Measurements from ENCODE around the gene PRR11.
"Not testable (repeated sequence)": the region's sequence is repeated elsewhere in the genome, so short reads cannot be mapped to it uniquely, and the experiment has no call there.

Gene PRR11

DNA sequence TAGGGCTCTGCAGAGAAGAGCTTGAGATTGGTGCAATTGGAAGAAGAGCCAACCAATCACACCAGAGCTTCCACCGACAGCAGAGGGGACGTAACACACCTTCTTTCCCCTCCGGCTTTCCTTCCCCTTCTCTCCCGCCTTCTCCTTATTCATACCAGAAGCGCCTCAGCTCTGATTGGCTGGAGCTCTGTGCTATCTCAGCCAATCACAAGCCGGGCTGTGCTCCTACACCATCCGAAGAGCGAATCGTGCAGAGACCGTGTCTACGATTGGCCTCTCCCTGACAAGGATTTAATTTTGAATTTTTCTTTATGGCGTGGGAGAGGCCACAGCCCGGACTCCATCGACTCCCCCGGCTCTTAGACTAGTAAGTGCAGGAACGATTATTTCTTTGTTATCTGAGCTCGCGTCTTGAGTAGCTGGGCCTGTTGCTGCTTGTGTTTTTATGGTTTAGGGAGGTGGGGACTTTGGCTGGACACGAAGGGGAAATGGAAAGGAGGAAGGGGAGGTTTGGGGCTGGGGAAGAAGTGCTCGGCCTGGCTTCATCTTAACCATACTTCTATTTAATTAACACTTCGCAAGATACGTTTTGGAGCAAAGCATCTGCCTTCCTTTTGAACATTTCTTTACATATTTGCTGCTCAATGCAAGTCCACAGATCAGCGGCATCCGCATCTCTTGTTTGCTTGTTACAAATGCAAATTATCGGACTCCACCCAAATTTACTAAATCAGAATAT, at the start of gene PRR11:
TSS of gene PRR11 (plus strand) at position 308 of the 739 bp plus-strand sequence. CDS start 14,007 bp downstream, outside the sequence.
- peak in 53 of 58 donors; percentile 77 to 100 (median 100) for DNase-seq

DNA sequence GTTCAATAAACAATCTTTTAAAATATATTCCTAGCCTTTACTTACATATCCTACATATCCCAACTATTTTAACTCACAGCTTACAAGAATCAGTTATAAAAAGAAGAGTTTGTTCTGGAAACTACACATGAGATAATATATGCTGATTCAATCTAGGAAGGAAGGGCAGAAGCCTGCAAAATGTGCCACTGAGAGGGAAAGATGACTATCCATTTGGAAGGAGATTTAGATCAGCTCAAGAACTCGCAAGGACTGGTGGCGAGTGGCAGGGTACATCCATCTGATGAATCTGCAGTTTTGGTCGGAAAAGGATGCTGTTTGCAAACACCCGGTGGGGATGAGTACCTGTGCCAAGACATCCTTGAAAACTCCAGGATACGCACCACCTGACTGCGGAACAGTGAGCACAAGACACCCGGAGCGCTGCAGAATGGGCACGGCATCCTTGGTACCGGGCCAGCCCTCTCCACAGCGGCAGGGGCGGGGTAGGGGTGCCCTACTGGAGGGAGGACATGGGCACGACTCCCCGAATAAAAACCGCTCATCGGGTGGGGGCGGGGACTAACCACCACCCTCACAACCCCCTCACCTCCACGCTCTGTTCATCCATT, 49.6 kb upstream of the PRR11 start:
- peak in 54 of 58 donors; percentile 15 to 78 (median 52) for DNase-seq

DNA sequence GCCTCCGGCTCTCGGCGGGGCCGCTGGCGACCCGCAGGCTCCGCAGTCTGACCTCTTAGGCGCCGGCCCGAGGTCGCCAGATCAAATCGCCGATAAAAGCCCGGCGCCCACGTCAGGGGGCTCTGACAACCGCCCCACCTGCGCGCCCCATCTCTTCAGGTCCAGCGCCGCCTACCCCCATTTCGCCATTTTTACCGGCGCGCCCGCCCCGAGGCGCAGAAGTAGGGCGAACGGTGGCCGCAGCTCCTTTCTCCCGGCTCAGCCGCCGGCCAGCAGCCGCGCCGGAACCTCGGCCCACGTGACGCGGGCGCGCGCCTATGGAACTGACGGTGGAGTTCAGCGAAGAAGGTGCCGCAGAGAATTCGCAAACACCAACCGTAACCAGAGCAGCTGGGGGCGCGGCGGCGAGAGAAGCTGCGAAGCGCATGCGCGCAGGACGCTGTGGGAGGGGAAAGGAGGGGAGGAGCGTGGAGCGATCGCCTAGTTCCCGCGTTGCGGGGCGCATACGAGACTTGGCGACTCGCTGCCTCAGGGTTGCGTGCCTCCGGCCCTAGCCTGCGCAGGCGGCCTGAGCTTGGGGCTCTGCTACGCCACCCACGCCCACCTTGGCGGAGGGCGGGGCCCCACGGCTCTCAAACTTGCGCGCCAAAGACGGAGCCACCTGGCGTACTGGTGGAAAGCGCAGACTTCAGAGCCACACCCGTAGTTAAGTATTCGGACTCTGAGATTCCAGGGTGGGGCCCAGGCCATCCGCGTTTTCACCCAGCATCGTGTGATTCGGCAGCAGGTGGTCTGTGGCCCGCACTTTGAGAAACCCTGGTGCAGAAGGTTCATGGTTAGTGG, 48.9 kb upstream of the PRR11 start, which contains the start of gene TRIM37:
TSS of gene TRIM37 (minus strand) at position 418 of the 843 bp plus-strand sequence. CDS start 419 bp downstream, outside the sequence.
- DNase-seq, result peak; percentile 72 to 97 (median 95)

DNA sequence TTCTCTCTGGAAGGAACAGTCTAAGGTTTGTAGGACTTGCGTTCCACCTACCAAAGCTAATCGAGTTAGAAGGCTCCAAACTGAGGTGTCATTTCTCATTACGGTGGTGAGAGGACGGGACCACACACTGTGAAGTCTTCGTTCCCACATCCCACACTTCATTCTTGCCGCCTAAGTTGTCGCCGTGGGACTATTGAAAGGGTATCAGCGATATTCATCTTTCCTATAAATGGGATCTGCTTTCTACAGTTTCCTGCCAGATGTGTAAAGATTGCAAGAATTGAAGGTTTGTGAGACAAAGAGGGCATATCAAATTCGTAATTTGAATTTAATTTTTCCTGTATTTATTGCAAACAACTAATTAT, 48.3 kb upstream of the PRR11 start:
- no peak for DNase-seq

DNA sequence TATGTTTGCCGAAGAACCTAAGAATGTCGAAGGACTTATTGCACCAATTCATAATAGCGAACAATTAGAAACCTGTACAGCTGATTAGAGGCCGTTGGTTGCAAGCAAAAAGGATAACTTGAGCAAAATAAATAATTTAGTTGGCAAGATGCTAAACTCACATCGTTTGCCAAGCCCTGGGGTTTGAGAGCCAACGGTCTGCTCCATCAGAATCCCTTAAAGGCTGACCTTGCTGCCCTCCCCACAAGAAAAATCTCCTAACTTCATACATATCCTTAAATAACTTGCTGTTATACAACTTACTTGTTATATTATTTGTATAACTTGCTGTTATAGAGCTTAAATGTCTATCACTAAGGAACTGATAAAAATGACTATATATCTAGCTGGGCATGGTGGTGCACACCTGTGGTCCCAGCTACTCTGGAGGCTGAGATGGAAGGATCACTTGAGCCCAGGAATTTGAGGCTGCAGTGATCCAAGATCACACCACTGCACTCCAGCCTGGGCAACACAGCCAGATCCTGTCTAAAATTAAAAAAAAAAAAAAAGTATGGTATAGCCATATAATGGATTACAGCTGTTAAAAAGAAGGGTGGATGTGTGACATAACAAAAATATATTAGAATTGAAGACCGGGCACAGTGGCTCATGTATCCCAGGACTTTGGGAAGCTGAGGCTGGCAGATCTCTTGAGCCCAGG, 47.0 kb upstream of the PRR11 start:
- DNase-seq, result no peak

DNA sequence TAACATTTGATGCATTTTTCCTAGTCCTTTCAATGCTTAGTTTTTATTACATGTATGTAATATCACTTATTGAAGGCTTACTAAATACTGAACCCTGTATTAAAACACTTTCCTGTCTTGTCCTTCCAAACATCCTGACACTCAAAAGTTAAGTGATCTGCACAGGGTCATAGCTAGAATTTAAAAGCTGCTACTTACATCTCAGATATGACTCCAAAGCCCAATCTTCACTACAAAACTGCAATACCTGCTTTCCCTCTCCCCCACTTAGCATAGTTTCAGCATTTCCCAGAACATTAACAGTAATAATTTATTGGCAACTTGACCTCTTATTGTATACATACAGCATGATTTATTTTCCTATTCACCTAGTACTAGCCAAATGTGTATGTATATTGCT, 44.6 kb upstream of the PRR11 start:
- no peak for DNase-seq

DNA sequence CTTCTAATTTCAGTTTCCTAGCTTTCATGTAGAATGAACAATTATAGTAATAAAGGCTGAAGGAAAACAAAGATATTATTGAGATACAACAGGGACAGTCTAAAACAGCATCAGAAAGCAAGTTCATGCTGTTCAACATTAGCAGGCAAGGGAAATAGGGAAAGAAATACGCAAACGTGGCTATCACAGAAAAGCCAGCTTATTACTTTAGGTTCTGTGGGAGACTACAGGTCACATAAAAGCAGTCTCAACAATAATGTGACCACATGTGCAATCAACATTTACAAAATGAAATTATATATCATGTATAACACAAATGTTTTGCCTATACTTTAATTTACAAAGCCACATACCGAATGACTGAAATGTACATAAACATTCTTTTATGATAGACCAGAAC, 44.0 kb upstream of the PRR11 start:
- DNase-seq, result no peak

DNA sequence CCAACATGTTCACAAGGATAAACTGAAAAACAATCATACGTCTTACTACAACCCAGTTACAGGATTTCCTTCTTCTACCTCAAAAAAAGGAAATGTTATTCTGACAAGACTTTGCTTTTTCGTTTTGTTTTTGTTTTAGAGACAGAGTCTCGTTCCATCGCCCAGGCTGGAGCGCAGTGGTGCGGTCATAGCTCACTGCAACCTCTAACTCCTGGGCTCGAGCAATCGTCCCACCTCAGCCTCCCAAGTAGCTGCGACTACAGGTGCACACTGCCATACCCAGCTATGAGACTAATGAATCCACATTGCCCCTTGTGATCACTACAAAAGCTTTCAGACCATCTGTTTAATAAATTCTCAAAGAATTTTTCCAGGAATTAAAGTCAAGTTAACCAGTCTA, 40.1 kb upstream of the PRR11 start:
- no peak for DNase-seq

DNA sequence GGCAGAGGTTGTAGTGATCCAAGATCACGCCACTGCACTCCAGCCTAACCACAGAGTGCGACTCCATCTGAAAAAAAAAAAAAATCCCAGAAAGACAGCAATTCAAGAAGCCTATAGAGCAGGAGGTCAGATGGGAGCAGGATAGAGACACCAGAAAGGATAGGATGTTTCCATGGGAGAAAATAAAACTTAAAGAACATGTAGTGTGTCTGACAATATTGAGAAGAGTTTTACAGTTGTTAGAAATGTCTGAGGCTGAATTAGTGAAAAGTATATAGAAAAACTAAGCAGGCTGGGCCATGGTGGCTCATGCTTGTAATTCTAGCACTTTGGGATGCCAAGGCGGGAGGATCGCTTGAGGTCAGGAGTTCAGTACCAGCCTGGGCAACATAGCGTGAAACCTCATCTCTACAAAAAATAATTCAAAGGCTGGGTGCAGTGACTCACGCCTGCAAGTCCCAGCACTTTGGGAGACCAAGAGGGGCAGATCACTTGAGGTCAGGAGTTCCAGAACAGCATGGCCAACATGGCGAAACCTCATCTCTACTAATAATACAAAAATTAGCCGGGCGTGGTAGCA, 33.6 kb upstream of the PRR11 start:
- no peak for DNase-seq

DNA sequence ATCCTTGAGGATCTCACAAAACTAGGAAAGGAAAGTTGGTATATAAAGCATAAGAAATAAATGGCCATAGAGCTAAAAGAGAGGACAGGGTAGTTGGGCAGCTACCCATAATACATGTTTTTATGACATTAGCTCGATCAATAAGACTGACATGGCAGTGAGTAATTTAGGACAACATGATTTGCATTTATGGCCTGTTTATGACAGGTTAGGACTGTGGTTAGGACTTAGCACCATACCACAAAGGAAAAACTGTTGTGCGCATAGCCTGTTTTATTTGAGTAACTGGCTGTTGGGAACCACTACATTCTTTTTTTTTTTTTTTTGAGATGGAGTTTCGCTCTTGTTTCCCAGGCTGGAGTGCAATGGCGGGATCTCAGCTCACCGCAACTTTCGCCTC, 30.9 kb upstream of the PRR11 start:
- DNase-seq, result no peak

DNA sequence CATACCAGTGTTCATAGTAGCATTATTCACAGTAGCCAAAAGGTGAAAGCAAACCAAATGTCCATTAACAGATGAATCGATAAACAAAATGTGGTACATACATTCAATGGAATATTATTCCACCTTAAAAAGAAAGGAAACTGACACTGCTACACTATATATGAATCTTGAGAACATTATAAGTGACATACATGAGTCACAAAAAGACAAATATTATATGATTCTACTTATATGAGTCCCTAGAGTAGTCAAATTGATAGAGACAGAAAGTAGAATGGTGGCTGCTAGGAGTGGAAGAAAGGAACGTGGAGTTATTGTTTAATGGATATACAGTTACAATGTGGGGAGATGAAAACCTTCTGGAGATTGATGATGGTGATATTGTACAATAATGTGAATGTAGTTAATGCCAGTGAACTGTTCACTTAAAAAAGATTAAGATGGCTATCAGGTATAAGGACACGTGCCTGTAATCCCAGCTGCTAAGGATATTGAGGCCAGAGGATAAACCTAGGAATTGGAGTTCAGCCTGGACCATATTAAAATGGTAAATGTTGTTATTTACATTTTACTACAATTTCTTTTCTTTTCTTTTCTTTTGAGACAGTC, 28.6 kb upstream of the PRR11 start:
- DNase-seq, result no peak

DNA sequence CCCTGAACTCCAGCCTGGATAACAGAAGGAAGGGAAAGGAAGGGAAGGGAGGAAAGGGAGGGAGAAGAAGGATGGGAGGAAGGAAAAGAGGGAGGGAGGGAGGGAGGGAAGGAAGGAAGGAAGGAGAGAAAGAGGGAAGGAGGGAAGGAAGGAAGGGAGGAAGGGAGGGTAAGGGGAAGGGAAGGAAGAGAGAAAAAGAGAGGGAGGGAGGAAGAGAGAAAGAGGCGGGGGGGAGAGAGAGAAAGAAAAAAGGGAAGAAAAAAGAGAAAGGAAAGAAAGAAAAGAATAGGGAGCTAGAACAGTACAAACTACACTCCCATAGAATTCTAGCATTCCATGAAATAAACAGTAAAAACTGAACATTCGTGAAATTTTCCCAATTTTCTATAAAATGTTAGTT, 25.7 kb upstream of the PRR11 start:
- DNase-seq, result no peak

DNA sequence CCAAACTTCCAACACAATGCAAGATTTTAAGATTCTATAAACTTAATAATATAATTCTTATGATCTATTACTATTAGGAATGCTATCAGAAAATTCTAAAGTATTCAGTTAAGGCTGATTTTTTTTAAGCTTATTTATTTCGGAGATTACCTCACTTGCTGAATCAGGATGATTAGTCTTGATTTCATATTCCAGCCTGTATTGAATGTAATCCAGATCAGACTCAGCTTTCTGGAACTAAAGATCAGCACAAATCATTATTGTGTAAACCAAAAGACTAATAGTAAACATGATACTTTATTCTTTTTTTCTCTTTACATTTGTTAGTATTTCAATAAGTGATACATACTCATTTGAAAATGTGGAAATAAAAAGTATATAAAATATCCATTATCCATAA, 24.4 kb upstream of the PRR11 start:
- DNase-seq, result no peak

DNA sequence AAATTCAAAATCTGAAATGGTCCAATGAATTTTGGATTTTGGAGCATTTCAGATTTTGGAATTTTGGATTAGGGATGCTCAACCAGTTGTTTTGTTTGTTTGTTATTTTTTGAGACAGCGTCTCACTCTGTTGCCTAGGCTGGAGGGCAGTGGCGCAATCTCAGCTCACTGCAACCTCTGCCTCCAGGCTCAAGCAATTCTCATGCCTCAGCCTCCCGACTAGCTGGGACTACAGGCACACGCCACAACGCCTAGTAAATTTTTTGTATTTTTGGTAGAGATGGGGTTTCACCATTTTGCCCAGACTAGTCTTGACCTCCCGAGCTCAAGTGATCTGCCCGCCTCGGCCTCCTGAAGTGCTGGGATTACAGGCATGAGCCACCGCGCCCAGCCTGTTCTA, 17.2 kb upstream of the PRR11 start:
- not testable (repeated sequence) for DNase-seq

DNA sequence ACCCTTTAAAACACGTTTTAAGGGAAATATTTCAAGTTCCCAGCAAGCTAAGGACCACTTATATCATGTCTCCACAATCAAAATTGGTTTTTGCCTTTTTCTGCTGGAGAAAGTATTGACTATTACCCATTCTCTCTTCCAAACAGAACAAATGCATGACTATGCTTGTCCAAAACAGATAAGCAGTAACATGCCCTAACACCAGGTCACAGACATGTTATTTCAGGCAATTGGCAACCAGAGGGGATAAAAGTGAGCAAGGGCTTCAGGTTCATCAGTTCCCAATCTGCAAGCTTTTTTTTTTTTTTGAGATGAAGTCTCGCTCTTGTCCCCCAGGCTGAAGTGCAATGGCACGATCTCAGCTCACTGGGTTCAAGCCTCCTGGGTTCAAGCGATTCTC, 15.6 kb upstream of the PRR11 start:
- no peak for DNase-seq

DNA sequence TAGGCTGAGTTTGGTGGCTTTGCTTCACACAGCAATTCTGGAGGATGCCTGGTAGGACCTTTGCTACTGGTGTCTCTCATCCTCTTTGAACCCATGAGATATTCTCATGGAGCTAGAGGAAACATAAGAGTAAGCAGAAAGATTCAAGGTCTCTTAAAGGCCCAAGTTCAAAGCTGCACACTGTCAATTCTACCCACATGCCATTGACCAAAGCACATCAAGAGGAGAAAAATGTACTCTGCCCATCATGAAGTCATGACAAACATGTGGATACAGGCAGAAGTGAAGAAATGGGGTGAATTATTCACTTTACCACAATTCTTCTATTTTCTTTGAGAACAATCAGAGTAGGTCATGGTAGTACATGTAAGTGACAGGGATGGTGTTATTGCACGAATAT, 13.7 kb upstream of the PRR11 start:
- DNase-seq, result no peak

DNA sequence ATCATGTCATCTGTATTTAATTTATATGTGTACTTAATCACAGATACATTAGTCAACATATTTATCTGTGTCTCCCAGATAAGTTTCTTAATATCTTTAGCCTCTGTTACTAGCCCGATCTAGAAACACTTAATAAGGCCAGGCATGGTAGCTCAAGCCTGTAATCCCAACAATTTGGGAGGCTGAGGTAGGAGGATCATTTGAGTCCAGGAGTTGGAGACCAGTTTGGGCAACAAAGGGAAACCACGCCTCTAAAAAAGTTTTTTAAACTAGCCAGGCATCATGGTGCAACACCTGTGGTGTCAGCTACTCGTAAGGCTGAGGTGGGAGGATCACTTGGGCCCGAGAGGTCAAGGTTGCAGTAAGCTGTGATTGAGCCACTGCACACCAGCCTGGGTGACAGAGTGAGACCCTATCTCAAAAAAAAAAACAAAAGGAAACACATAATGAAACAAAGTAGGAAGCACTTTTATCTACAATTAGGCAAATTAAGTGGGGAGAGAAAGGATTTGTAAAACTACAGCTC, 9.9 kb upstream of the PRR11 start:
- DNase-seq, result no peak

DNA sequence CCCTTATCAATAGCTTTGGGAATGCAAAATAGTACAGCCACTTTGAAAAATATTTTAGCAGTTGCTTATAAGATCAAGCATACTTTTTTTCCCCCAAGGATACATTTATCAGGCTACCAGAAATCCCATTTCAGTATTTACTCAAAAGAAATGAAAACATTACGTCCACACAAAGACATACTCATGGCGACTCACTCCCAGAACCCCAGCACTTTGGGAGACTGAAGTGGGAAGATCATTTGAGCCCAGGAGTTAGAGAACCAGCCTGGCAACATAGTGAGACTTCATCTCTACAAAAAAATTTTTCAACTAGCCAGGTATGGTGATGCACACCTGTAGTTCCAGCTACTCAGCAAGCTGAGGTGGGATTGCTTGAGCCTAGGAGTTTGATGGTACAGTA, 6.5 kb upstream of the PRR11 start:
- DNase-seq, result no peak

DNA sequence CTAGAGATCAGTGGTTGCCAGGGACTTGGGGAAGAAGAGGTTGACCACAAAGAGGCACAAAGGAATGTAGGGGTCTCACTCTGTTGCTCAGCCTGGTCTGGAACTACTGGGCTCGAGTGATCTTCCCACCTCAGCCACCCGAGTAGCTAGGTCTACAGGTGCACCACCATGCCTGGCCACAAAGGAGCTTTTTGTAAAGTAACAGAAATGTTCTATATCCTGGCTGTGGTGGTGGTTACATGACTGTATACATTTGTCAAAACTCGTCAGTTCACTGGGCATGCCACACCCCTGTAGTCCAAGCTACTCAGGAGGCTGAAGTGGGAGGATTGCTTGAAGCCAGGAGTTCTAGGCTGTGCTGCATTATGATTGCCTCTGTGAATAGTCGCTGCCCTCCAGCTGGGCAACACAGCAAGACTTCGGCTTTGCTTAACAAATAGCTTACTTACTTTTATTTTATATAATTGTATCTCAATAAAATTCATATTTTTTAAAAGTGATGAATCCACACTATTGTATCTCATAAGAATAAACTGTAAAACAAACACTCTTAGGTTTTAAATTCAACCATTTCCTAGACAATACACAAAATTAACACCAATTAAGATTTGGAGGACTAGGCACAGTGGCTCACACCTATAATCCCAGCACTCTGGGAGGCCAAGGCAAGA, 5.6 kb upstream of the PRR11 start:
- no peak for DNase-seq

DNA sequence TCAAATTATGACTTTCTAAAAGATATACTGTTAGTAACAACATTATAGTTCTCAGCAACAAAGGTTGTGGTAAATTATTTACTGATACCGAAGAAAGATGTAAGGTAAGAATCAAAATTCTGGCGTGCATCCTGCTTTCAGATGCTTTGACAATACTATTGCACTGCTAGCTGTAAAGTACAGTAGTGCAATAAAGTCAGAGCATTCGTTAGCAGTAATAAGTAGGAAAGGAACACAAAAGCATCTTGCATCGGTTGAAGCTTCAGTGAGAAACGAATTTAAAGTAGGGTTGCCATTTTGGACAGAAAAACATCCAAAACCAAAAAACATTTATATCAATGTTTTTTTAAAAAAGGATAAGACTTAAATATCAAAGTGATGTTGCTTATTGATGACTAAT, 4.5 kb upstream of the PRR11 start:
- DNase-seq, result no peak
